Ectodermal cell (in vitro differentiated cells): ENCODE data around the gene SLC4A9.

Experiments used
- H3K27ac ChIP-seq: 2 replicates; pipeline ENCODE4 v1.7.0; 2013; ENCODE audit warnings: mild to moderate bottlenecking, low read depth, low read length; ENCODE audit not compliant: insufficient read depth, poor library complexity, severe bottlenecking
- H3K27me3 ChIP-seq: 2 replicates; pipeline ENCODE4 v1.7.0; 2013; ENCODE audit warnings: mild to moderate bottlenecking, low read length; ENCODE audit not compliant: insufficient read depth, control insufficient read depth, poor library complexity, severe bottlenecking
- H3K36me3 ChIP-seq: one replicate; pipeline ENCODE4 v1.7.0; 2013; ENCODE audit warnings: low read length; ENCODE audit not compliant: control insufficient read depth, insufficient read depth
- H3K4me1 ChIP-seq: one replicate; pipeline ENCODE4 v1.7.0; 2013; ENCODE audit warnings: low read length; ENCODE audit not compliant: control insufficient read depth, insufficient read depth
- H3K4me3 ChIP-seq: 2 replicates; pipeline ENCODE4 v1.7.0; 2013; ENCODE audit warnings: low read depth, low read length, control low read depth; ENCODE audit not compliant: insufficient read depth
- H3K9me3 ChIP-seq: 2 replicates; pipeline ENCODE4 v1.7.0; 2013; ENCODE audit warnings: mild to moderate bottlenecking, low read length, moderate library complexity; ENCODE audit not compliant: control insufficient read depth
- WGBS, 2 experiments: methylation state at CpG; one replicate each; pipeline ENCODE4 v1.1.7; 2013; ENCODE audit warnings: missing lambda C conversion rate in 2 of 2; 5-methylcytosine and 5-hydroxymethylcytosine counted together

Gene SLC4A9

DNA sequence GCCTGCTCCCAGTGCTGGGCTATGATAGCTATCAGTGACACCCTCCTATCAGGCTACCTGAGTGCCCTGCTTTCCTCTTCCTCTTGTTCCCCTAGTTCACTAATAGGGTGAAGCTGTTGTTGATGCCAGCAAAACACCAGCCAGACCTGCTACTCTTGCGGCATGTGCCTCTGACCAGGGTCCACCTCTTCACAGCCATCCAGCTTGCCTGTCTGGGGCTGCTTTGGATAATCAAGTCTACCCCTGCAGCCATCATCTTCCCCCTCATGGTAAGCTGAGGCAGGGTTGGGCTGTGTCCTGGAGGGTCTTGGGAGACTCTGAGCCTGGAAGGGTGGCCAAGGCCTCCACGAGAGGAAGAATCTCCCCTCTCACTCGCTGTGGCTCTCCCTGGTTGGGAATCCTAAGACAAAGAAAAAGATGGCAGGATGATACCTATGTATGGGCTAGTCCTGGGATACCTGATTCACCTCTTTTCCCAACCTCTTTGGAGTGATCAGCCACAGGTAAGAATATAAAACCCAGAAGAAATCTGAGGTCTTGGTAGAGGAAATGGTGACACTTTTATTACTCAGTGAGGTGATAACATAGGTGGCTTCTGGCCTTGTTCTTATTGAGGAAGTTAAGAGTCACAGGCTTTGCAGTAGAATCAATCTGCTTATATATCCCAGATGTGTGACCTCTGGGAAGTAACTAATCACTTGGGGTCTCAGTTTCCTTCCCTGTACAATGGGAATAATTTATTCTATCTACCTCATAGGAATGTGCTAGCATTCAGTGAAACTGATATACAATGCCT lies 11.6 kb downstream of the SLC4A9 start:
- Histone ChIP-seq H3K9me3 (no peaks in the 10 kb centered on the region), H3K27me3 (no peaks in the 10 kb centered on the region), H3K27ac (no peak overlapping the region), H3K36me3 (no peaks in the 10 kb centered on the region), H3K4me1 (no peaks in the 10 kb centered on the region), H3K4me3 (no peak overlapping the region)
- 91 to 92% methylated on average over 3 of the region's 3 CpGs for WGBS, 2 experiments

DNA sequence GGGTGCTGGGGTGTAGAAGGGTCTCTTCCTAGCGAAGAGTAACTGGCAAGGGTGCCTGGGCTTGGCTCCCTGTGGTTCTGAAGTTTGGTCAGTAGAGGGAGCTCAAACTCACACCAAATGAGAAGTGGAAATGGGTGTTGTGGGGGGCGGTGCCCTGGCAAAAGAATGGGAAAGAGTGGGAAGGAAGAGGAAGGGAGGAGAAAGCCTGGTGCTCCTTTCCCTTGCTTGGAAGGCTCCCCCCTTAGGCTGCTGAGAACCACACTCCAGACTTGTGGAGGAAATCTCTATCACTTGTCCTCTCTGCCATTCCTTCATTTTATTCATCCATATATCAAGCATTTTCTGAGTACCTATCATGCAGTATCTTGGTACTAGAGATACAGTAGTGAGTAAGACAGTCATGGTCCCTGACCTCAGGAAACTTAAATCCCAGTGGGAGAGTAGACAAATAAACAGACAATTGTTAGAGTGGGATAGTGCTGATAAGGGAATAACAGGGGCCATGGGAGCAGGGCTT lies 13.0 kb downstream of the SLC4A9 start:
- WGBS, 2 experiments, result 22 to 28% methylated on average over 2 of the region's 2 CpGs
- no peak overlapping the region for H3K27ac ChIP-seq
- H3K4me3 ChIP-seq, result no peak overlapping the region
- H3K9me3 ChIP-seq, result no peaks in the 10 kb centered on the region
- no peaks in the 10 kb centered on the region for H3K4me1 ChIP-seq
- no peaks in the 10 kb centered on the region for H3K27me3 ChIP-seq
- no peaks in the 10 kb centered on the region for H3K36me3 ChIP-seq

DNA sequence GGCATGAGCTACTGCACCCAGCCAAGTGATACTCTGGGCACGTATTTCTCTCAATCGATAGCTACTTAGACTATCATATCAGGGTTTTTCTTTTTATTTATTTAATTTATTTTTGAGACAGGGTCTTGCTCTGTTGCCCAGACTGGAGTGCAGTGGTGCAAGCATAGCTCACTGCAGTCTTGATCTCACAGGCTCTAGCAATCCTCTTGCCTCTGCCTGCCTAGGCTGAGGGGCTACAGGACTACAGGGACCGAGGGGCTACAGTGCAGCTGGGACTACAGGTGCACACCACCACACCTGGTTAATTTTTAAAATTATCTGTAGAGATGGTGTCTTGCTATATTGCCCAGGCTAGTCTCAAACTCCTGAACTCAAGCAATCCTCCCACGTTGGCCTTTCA lies 21.4 kb downstream of the SLC4A9 start:
- 82 to 92% methylated on average over 3 to 4 of the region's 4 CpGs for WGBS, 2 experiments
- Histone ChIP-seq H3K27ac (no peak overlapping the region), H3K9me3 (no peaks in the 10 kb centered on the region), H3K27me3 (no peaks in the 10 kb centered on the region), H3K36me3 (no peaks in the 10 kb centered on the region), H3K4me3 (no peak overlapping the region), H3K4me1 (no peaks in the 10 kb centered on the region)

DNA sequence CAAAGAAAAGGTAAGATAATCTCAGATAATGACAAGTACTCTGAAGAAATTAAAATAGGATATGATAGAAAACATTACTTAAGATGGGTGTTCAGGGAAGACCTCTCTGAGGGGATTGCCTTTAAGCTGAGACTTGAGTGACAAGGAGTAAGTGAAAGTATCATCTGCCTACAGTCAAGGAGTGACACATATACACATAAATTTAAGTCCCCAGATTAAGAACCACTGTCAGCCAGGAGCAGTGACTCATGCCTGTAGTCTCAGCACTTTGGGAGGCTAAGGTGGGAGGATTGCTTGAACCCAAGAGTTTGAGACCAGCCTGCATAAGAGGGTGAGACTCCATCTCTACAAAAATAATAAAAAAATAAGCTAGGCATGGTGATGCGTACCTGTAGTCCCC lies 22.0 kb downstream of the SLC4A9 start:
- Histone ChIP-seq H3K9me3 (no peaks in the 10 kb centered on the region), H3K4me3 (no peak overlapping the region), H3K27me3 (no peaks in the 10 kb centered on the region), H3K4me1 (no peaks in the 10 kb centered on the region), H3K36me3 (no peaks in the 10 kb centered on the region), H3K27ac (no peak overlapping the region)
- WGBS, 2 experiments, result 90 to 95% methylated on average over 1 of the region's 1 CpG

DNA sequence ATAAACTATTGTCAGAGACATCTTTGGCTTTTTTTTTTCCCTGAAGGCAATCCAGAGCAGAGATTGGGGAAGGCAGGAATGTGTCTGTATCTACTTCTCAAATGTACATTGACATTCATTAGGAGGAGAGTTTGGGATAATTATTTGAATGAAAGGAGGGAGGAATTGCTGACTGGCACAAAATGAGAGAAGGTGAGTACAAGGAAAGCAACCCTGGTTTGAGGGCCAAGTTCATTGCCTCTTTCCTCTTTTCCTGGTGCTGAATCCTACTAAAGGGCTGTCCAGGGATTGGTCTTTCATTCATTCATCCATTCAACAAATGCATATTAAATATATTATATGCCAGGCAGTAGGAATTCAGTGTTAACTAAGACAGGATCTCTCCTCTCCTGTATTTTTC lies 22.9 kb downstream of the SLC4A9 start:
- Histone ChIP-seq H3K9me3 (no peaks in the 10 kb centered on the region), H3K27me3 (no peaks in the 10 kb centered on the region), H3K27ac (no peak overlapping the region), H3K4me1 (no peaks in the 10 kb centered on the region), H3K36me3 (no peaks in the 10 kb centered on the region), H3K4me3 (no peak overlapping the region)

DNA sequence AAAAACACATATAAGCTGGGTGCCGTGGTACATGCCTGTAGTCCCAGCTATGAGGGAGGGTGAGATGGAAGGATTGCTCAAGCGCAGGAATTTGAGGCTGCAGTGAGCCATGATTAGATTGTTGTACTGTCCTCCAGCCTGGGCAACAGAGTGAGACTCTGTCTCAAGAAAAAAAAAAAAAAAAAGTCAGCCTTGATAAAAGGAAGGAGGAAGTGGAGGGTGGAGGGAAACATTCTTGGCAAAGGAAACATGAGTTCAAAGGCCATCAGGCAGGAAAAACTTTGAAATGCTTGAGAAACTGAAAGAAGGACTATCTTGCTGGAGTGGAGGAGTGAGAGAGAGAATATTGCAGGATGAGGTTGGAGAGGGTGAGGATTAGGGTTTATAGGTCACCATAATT lies 23.3 kb downstream of the SLC4A9 start:
- Histone ChIP-seq H3K27me3 (no peaks in the 10 kb centered on the region), H3K9me3 (no peaks in the 10 kb centered on the region), H3K4me1 (no peaks in the 10 kb centered on the region), H3K4me3 (no peak overlapping the region), H3K36me3 (no peaks in the 10 kb centered on the region), H3K27ac (no peak overlapping the region)
- WGBS, 2 experiments, result 89 to 91% methylated on average over 2 of the region's 2 CpGs

DNA sequence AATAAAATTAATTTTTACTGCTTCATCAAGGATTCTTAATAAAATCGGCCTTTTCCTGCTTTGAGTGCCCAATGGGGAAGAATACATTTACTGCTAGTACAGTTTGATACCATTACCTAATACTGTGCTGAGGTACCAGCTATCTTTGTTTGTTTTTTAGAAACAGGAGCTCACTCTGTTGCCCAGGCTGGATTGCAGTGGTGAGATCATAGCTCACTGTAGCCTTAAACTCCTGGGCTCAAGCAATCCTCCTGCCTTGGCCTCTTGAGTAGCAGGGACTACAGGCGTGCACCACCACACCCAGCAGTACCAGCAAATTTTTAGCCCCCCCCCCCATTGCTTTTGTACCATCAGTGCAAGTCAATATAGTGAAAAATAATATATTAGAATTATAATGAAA lies 28.1 kb downstream of the SLC4A9 start:
- Histone ChIP-seq H3K27me3 (no peaks in the 10 kb centered on the region), H3K36me3 (no peaks in the 10 kb centered on the region), H3K27ac (no peak overlapping the region), H3K4me3 (no peak overlapping the region), H3K4me1 (no peaks in the 10 kb centered on the region), H3K9me3 (no peaks in the 10 kb centered on the region)
- 94 to 100% methylated on average over 1 to 2 of the region's 2 CpGs for WGBS, 2 experiments

DNA sequence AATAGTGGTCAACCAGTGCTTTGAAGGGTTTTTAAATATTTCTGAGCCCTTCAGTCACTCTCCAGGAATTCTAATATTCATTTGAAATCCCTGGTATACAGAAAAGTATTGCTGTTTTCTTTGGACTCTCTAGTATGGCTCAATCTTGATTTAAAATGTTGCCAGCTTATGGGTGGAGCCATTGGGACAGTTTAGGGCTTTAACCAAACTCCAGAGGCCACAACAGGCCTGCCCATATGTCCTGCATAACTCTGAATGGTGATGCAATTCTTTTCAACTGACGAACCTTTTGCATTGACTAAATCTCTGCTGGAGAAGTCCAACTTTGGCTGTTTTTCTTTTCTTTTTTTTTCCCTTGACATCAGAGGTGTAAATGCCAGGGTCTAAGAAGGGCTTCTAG lies 31.3 kb downstream of the SLC4A9 start:
- H3K4me3 ChIP-seq, result no peak overlapping the region
- H3K36me3 ChIP-seq, result no peaks in the 10 kb centered on the region
- no peaks in the 10 kb centered on the region for H3K9me3 ChIP-seq
- H3K27ac ChIP-seq, result no peak overlapping the region
- 85% methylated on average over 1 of the region's 1 CpG for WGBS, 2 experiments
- H3K4me1 ChIP-seq, result no peaks in the 10 kb centered on the region
- H3K27me3 ChIP-seq, result no peaks in the 10 kb centered on the region

DNA sequence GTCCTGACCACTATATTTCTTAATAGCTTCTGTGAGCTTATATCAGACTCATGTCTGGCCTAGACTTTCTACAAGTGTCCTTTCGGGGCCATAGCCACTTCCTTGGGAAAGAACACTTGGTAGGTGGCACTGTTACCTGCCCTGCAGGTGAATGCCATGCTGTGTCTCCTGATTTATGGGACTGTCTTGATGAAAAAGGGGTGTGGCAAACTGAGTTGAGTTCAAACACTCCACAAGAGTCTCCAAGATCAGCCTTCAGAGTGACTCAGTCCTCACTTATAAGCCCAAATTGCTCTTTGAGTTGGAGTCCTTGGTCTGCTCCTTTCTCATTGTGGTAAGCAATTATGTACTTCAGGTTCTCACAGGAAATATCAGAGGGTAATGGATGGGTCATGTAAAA lies 31.7 kb downstream of the SLC4A9 start:
- Histone ChIP-seq H3K27me3 (no peaks in the 10 kb centered on the region), H3K36me3 (no peaks in the 10 kb centered on the region), H3K9me3 (no peaks in the 10 kb centered on the region), H3K4me3 (no peak overlapping the region), H3K4me1 (no peaks in the 10 kb centered on the region), H3K27ac (no peak overlapping the region)
- WGBS, 2 experiments, result 89 to 96% methylated on average over 1 of the region's 1 CpG

DNA sequence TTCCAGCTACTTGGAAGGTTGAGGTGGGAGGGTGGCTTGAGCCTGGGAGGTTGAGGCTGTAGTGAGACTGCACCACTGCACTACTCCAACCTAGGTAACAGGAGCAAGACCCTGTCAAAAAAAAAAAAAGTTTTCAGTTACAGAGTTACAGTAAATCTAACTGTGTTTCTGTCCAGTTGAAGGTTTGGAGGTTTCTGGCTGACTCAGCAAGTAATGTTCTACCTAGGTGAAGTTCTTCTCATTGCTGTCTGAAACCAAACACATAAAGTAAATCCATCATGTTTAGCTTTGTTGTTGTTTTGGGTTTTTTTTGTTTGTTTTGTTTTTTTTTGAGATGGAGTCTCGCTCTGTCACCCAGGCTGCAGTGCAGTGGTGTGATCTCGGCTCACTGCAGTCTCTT lies 33.7 kb downstream of the SLC4A9 start:
- Histone ChIP-seq H3K36me3 (no peaks in the 10 kb centered on the region), H3K4me3 (no peak overlapping the region), H3K9me3 (no peaks in the 10 kb centered on the region), H3K27me3 (no peaks in the 10 kb centered on the region), H3K4me1 (no peaks in the 10 kb centered on the region), H3K27ac (no peak overlapping the region)
- WGBS, 2 experiments, result 83 to 100% methylated on average over 2 of the region's 2 CpGs
